ENCODE data around the gene SUPT20HL1.

Gene SUPT20HL1

DNA sequence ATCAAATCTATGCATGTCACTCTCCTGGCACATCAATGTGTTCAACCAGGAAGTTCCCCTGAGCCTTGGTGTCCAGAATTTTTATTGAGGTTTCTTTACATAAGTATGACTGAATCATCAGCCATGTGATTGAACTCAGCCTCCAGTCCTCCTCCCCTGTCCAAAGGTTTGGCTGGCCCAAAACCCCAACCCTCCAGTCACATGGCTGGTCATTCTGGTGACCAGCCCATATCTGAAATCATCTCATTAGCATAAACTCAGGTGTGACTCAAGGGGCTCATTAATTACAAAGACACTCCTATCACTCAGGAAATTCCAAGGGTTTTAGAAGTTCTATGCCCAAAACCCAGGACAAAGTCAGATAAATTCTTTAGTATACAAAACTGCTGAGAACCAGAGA, 26.0 kb upstream of the SUPT20HL1 start:
- H2AK5ac ChIP-seq (ENCODE audit: low read length): no peak overlapping the region
- H4K5ac ChIP-seq (ENCODE audit: low read length): no peak overlapping the region
- H3K18ac ChIP-seq (ENCODE audit: low read length): no peak overlapping the region
- H3K4me2 ChIP-seq (ENCODE audit: low read length): no peak overlapping the region
- no peak overlapping the region for H4K8ac ChIP-seq (ENCODE audit: low read depth, low read length)
- H3K79me2 ChIP-seq (ENCODE audit: control insufficient read depth, insufficient read depth, low read length): no peaks in the 10 kb centered on the region
- no peak overlapping the region for H2BK120ac ChIP-seq (ENCODE audit: low read depth, low read length)
- H3K56ac ChIP-seq (ENCODE audit: low read length): no peak overlapping the region
- H3K4ac ChIP-seq (ENCODE audit: low read depth, low read length): no peak overlapping the region
- no peaks in the 10 kb centered on the region for H3K79me1 ChIP-seq (ENCODE audit: low read length)
- no peak for DNase-seq
- H3K27me3 ChIP-seq (ENCODE audit: insufficient read depth, low read length, poor library complexity): no peaks in the 10 kb centered on the region
- H3K36me3 ChIP-seq (ENCODE audit: control insufficient read depth, insufficient read depth, low read length): no peaks in the 10 kb centered on the region
- H2BK15ac ChIP-seq (replicated peaks; ENCODE audit: low read depth): no peak overlapping the region
- H3K27ac ChIP-seq (ENCODE audit: low read depth, low read length): no peak overlapping the region
- no peaks in the 10 kb centered on the region for H3K4me1 ChIP-seq (ENCODE audit: control insufficient read depth, low read depth, low read length)
- H3K9ac ChIP-seq (ENCODE audit: low read length): no peak overlapping the region
- H3K4me3 ChIP-seq (ENCODE audit: low read length): no peak overlapping the region
- no peak overlapping the region for H2BK5ac ChIP-seq (ENCODE audit: low read length)
- H3K23ac ChIP-seq (ENCODE audit: low read length): no peak overlapping the region

DNA sequence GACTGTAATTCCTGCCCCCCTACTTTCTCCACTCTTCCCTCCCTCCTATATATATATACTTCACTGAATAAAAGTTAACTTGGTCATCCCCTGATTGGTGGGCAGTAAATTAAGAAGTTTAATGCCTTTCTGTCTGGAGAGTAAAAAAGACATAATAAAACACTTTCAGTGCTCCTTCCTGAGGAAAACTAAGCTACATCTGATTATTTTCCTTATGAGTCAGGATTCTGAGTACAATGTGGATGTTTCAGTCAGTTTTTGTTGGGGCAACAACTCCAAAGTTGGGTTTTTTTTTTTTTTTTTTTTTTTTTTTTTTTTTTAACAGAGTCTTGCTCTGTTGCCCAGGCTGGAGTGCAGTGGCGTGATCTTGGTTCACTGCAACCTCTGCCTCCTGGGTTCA, 24.6 kb upstream of the SUPT20HL1 start:
- H2BK5ac ChIP-seq (ENCODE audit: low read length): no peak overlapping the region
- H3K79me2 ChIP-seq (ENCODE audit: control insufficient read depth, insufficient read depth, low read length): no peaks in the 10 kb centered on the region
- H3K18ac ChIP-seq (ENCODE audit: low read length): no peak overlapping the region
- no peak overlapping the region for H2AK5ac ChIP-seq (ENCODE audit: low read length)
- H3K4me3 ChIP-seq (ENCODE audit: low read length): no peak overlapping the region
- no peak overlapping the region for H3K4me2 ChIP-seq (ENCODE audit: low read length)
- no peak overlapping the region for H3K56ac ChIP-seq (ENCODE audit: low read length)
- no peak overlapping the region for H2BK120ac ChIP-seq (ENCODE audit: low read depth, low read length)
- H3K27me3 ChIP-seq (ENCODE audit: insufficient read depth, low read length, poor library complexity): no peaks in the 10 kb centered on the region
- H3K9ac ChIP-seq (ENCODE audit: low read length): no peak overlapping the region
- H3K23ac ChIP-seq (ENCODE audit: low read length): no peak overlapping the region
- no CpG with 5 or more reads among the region's 1 CpG for WGBS (ENCODE audit: extremely low coverage, insufficient coverage, low lambda C conversion rate)
- no peak overlapping the region for H4K8ac ChIP-seq (ENCODE audit: low read depth, low read length)
- DNase-seq: no peak
- no peaks in the 10 kb centered on the region for H3K4me1 ChIP-seq (ENCODE audit: control insufficient read depth, low read depth, low read length)
- H3K79me1 ChIP-seq (ENCODE audit: low read length): no peaks in the 10 kb centered on the region
- no peaks in the 10 kb centered on the region for H3K36me3 ChIP-seq (ENCODE audit: control insufficient read depth, insufficient read depth, low read length)
- H4K5ac ChIP-seq (ENCODE audit: low read length): no peak overlapping the region
- no peak overlapping the region for H3K4ac ChIP-seq (ENCODE audit: low read depth, low read length)
- no peak overlapping the region for H3K27ac ChIP-seq (ENCODE audit: low read depth, low read length)
- no peak overlapping the region for H2BK15ac ChIP-seq (replicated peaks; ENCODE audit: low read depth)

DNA sequence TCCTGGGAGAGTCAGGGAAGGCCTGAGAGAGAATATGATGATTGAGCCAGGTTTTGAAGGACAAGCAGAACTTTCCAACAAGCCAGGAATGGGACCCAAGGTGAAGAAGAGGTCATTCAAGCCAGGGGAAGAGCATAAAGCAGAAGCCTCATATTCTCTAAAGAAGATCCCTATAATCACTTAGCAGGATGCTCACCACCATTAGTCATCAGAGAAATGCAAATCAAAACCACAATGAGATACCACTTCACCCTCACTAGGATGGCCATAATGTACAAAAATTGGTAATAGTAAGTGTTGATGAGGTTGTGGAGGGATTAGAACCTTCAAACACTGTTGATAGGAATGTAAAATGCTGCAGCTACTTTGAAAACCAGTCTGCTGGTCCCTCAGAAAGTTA, 20.5 kb upstream of the SUPT20HL1 start:
- no peak overlapping the region for H2AK5ac ChIP-seq (ENCODE audit: low read length)
- no peak overlapping the region for H3K27ac ChIP-seq (ENCODE audit: low read depth, low read length)
- DNase-seq: no peak
- H3K23ac ChIP-seq (ENCODE audit: low read length): no peak overlapping the region
- H4K5ac ChIP-seq (ENCODE audit: low read length): no peak overlapping the region
- no peak overlapping the region for H2BK5ac ChIP-seq (ENCODE audit: low read length)
- H4K8ac ChIP-seq (ENCODE audit: low read depth, low read length): no peak overlapping the region
- H2BK15ac ChIP-seq (replicated peaks; ENCODE audit: low read depth): no peak overlapping the region
- no peak overlapping the region for H3K18ac ChIP-seq (ENCODE audit: low read length)
- H3K79me2 ChIP-seq (ENCODE audit: control insufficient read depth, insufficient read depth, low read length): no peaks in the 10 kb centered on the region
- H3K56ac ChIP-seq (ENCODE audit: low read length): no peak overlapping the region
- H3K4me2 ChIP-seq (ENCODE audit: low read length): no peak overlapping the region
- no peaks in the 10 kb centered on the region for H3K4me1 ChIP-seq (ENCODE audit: control insufficient read depth, low read depth, low read length)
- H3K79me1 ChIP-seq (ENCODE audit: low read length): no peaks in the 10 kb centered on the region
- no peak overlapping the region for H2BK120ac ChIP-seq (ENCODE audit: low read depth, low read length)
- no peak overlapping the region for H3K9ac ChIP-seq (ENCODE audit: low read length)
- no peaks in the 10 kb centered on the region for H3K36me3 ChIP-seq (ENCODE audit: control insufficient read depth, insufficient read depth, low read length)
- H3K27me3 ChIP-seq (ENCODE audit: insufficient read depth, low read length, poor library complexity): no peaks in the 10 kb centered on the region
- no peak overlapping the region for H3K4me3 ChIP-seq (ENCODE audit: low read length)
- H3K4ac ChIP-seq (ENCODE audit: low read depth, low read length): no peak overlapping the region

DNA sequence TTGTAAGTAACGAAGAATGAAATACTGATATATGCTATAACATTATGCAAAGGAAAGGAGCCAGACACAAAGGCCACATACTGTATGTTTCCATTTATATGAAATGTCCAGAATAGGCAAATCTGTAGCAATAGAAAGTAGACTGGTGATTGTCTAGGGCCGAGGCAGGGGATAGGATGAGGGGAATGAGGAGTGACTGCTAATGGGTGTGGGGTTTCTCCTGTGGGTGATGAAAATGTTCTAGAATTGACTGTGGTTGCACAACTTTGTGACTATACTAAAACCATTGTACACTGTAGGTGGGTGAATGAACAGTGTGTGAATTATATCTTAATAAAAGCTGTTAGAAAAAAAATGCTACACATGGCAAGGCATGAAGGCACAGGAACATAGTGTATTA, 19.9 kb upstream of the SUPT20HL1 start:
- Histone ChIP-seq H3K79me2 (ENCODE audit: control insufficient read depth, insufficient read depth, low read length) (no peaks in the 10 kb centered on the region), H3K79me1 (ENCODE audit: low read length) (no peaks in the 10 kb centered on the region), H3K4me3 (ENCODE audit: low read length) (no peak overlapping the region), H2AK5ac (ENCODE audit: low read length) (no peak overlapping the region), H3K18ac (ENCODE audit: low read length) (no peak overlapping the region), H4K8ac (ENCODE audit: low read depth, low read length) (no peak overlapping the region), H2BK120ac (ENCODE audit: low read depth, low read length) (no peak overlapping the region), H3K9ac (ENCODE audit: low read length) (no peak overlapping the region), H3K27me3 (ENCODE audit: insufficient read depth, low read length, poor library complexity) (no peaks in the 10 kb centered on the region), H3K27ac (ENCODE audit: low read depth, low read length) (no peak overlapping the region), H3K4me1 (ENCODE audit: control insufficient read depth, low read depth, low read length) (no peaks in the 10 kb centered on the region), H4K5ac (ENCODE audit: low read length) (no peak overlapping the region), H3K4me2 (ENCODE audit: low read length) (no peak overlapping the region), H3K23ac (ENCODE audit: low read length) (no peak overlapping the region), H2BK15ac (replicated peaks; ENCODE audit: low read depth) (no peak overlapping the region), H3K56ac (ENCODE audit: low read length) (no peak overlapping the region), H2BK5ac (ENCODE audit: low read length) (no peak overlapping the region), H3K36me3 (ENCODE audit: control insufficient read depth, insufficient read depth, low read length) (no peaks in the 10 kb centered on the region), H3K4ac (ENCODE audit: low read depth, low read length) (no peak overlapping the region)
- DNase-seq: no peak
- no CpG with 5 or more reads among the region's 2 CpGs for WGBS (ENCODE audit: extremely low coverage, insufficient coverage, low lambda C conversion rate)

DNA sequence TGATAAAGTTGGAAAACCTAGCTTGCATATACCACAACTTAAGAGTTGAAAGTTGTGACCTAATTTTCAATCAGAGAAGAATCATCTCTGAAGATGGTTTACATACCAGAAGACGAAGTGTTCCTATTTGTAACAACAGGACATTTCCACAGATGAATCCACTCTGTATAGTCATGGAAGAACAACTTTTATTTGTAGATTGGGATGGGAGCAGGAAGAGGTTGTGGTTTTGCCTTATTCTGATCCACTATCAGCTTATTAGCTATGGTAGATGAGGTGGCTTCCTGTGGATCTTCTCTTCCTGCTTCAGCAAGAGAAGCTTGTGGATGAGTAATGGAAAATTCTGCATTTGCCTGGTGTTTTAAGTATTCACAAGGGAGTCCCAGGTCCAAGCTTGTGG, 18.6 kb upstream of the SUPT20HL1 start:
- Histone ChIP-seq H3K79me1 (ENCODE audit: low read length) (no peaks in the 10 kb centered on the region), H2AK5ac (ENCODE audit: low read length) (no peak overlapping the region), H3K56ac (ENCODE audit: low read length) (no peak overlapping the region), H3K4me2 (ENCODE audit: low read length) (no peak overlapping the region), H3K79me2 (ENCODE audit: control insufficient read depth, insufficient read depth, low read length) (no peaks in the 10 kb centered on the region), H3K4me3 (ENCODE audit: low read length) (no peak overlapping the region), H2BK5ac (ENCODE audit: low read length) (no peak overlapping the region), H4K5ac (ENCODE audit: low read length) (no peak overlapping the region), H3K27ac (ENCODE audit: low read depth, low read length) (no peak overlapping the region), H3K27me3 (ENCODE audit: insufficient read depth, low read length, poor library complexity) (no peaks in the 10 kb centered on the region), H3K23ac (ENCODE audit: low read length) (no peak overlapping the region), H3K9ac (ENCODE audit: low read length) (no peak overlapping the region), H2BK15ac (replicated peaks; ENCODE audit: low read depth) (no peak overlapping the region), H3K36me3 (ENCODE audit: control insufficient read depth, insufficient read depth, low read length) (no peaks in the 10 kb centered on the region), H4K8ac (ENCODE audit: low read depth, low read length) (no peak overlapping the region), H2BK120ac (ENCODE audit: low read depth, low read length) (no peak overlapping the region), H3K4me1 (ENCODE audit: control insufficient read depth, low read depth, low read length) (no peaks in the 10 kb centered on the region), H3K18ac (ENCODE audit: low read length) (no peak overlapping the region), H3K4ac (ENCODE audit: low read depth, low read length) (no peak overlapping the region)
- WGBS (ENCODE audit: extremely low coverage, insufficient coverage, low lambda C conversion rate): no CpG with 5 or more reads among the region's 1 CpG
- DNase-seq: no peak

DNA sequence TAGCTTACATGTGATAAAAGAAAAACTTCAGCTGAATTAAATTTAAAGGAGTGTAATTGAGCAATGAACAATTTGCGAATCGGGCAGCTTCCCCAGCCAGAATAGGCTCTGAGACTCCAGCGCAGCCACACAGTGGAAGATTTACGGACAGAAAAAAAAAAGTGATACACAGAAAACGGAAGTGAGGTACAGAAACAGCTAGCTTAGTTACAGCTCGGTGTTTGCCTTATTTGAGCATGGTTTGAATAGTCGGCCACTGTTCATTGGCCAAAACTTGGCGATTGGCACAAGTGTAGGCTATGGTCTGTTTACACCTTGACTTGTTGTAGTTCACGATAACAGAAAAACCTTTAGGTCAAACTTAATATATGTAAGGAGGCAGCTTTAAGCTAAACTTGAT, 16.7 kb upstream of the SUPT20HL1 start:
- Histone ChIP-seq H3K9ac (ENCODE audit: low read length) (no peak overlapping the region), H3K23ac (ENCODE audit: low read length) (no peak overlapping the region), H4K8ac (ENCODE audit: low read depth, low read length) (no peak overlapping the region), H3K79me2 (ENCODE audit: control insufficient read depth, insufficient read depth, low read length) (no peaks in the 10 kb centered on the region), H3K56ac (ENCODE audit: low read length) (no peak overlapping the region), H4K5ac (ENCODE audit: low read length) (no peak overlapping the region), H3K36me3 (ENCODE audit: control insufficient read depth, insufficient read depth, low read length) (no peaks in the 10 kb centered on the region), H3K18ac (ENCODE audit: low read length) (no peak overlapping the region), H2BK15ac (replicated peaks; ENCODE audit: low read depth) (no peak overlapping the region), H3K79me1 (ENCODE audit: low read length) (no peaks in the 10 kb centered on the region), H3K4ac (ENCODE audit: low read depth, low read length) (no peak overlapping the region), H3K27me3 (ENCODE audit: insufficient read depth, low read length, poor library complexity) (no peaks in the 10 kb centered on the region), H2BK120ac (ENCODE audit: low read depth, low read length) (no peak overlapping the region), H3K4me3 (ENCODE audit: low read length) (no peak overlapping the region), H3K4me2 (ENCODE audit: low read length) (no peak overlapping the region), H3K27ac (ENCODE audit: low read depth, low read length) (no peak overlapping the region), H2AK5ac (ENCODE audit: low read length) (no peak overlapping the region), H2BK5ac (ENCODE audit: low read length) (no peak overlapping the region), H3K4me1 (ENCODE audit: control insufficient read depth, low read depth, low read length) (no peaks in the 10 kb centered on the region)
- no peak for DNase-seq
- WGBS (ENCODE audit: extremely low coverage, insufficient coverage, low lambda C conversion rate): no CpG with 5 or more reads among the region's 9 CpGs

Data from mesendoderm (in vitro differentiated cells).